GM21526 (cell line): ENCODE results near the gene NAA15.
"Not testable (repeated sequence)": the region's sequence is repeated elsewhere in the genome, so short reads cannot be mapped to it uniquely, and the experiment has no call there.

Experiments
- ATAC-seq: cut with Tn5 transposase; IDR thresholded peaks from one replicate; pipeline ENCODE4 v1.9.1; 2021; ENCODE audit warnings: moderate library complexity; ENCODE audit not compliant: unreplicated experiment, low FRiP score

Gene NAA15

GRCh38 chr4:139443661-139444060 is 142.4 kb downstream of the NAA15 start:
- no peak for ATAC-seq

DNA sequence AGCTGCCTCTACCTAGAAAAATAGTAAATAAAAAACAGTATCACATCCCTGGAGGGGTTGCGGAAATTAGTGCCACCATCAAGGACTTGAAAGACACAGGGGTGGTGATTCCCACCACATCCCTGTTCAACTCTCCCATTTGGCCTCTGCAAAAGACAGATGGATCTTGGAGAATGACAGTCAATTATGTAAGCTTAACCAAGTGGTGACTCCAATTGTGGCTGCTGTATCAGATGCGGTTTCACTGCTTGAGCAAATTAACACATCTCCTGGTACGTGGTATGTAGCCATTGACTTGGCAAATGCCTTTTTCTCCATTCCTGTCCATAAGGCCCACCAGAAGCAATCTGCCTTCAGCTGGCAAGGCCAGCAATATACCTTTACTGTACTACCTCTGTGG is 143.6 kb downstream of the NAA15 start:
- ATAC-seq = not testable (repeated sequence)

DNA sequence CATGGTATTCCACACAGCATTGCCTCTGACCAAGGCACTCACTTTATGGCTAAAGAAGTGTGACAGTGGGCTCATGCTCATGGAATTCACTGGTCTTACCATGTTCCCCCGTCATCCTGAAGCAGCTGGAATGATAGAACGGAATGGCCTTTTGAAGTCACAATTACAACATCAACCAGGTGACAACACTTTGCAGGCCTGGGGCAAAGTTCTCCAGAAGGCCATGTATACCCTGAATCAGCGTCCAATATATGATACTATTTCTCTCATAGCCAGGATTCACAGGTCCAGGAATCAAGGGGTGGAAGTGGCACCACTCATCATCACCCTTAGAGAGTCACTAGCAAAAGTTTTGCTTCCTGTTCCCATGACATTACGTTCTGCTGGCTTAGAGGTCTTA is 145.8 kb downstream of the NAA15 start:
- not testable (repeated sequence) for ATAC-seq

DNA sequence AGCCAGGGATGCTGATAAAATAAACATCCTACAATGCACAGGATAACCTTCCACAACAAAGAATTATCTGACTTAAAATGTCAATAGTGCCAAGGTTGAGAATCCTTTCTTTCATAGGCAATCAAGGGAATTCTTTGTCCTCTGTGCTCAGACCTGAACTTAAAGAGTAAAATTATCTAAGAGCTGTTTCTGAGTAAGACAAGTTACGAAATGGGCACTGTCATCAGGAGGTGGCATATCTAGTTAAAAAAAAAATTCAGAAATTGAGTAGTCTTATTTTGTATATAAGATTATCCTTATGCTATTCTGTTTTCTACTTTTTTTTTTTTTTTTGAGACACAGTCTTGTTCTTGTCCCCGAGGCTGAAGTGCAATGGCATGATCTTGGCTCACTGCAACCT is 149.3 kb downstream of the NAA15 start:
- ATAC-seq = no peak

DNA sequence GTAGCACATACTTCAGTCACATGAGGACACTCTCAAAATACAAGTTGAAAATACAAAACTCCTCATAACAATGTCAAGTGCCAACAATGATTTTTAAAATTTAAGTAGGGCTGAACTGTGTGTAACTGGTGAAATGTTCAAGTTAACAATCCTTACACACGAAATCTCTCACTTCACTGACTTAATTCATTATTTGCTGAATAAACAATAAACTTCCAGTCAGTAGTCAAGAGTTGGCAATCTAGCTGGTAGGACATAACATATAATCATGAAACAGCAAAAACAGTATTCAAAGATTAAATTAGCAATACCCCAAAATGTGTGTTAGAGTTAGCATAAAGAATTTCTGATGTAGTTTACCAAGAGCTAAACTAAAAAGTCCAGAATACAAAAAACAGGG is 150.7 kb downstream of the NAA15 start:
- ATAC-seq = no peak

DNA sequence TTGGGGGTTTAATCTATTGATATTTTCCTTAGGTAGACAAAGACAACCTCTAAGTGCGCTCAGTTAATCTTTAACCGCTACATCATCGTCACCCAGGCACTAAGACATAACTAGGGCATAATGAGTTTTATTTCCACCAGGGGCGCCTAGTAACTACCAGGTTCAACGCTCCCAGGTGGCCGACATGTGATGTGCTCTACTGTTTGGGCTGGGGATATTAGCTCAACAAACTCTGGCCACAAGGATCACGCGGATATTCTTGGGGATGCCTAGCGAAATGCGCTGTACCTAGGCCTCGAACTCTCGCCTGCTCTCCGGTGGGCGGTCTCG is 151.7 kb downstream of the NAA15 start:
- peak; percentile 52 for ATAC-seq

- peak; percentile 89 for ATAC-seq
Observed at GRCh38 chr4:139453371-139454110, 152.2 kb downstream of the NAA15 start.

DNA sequence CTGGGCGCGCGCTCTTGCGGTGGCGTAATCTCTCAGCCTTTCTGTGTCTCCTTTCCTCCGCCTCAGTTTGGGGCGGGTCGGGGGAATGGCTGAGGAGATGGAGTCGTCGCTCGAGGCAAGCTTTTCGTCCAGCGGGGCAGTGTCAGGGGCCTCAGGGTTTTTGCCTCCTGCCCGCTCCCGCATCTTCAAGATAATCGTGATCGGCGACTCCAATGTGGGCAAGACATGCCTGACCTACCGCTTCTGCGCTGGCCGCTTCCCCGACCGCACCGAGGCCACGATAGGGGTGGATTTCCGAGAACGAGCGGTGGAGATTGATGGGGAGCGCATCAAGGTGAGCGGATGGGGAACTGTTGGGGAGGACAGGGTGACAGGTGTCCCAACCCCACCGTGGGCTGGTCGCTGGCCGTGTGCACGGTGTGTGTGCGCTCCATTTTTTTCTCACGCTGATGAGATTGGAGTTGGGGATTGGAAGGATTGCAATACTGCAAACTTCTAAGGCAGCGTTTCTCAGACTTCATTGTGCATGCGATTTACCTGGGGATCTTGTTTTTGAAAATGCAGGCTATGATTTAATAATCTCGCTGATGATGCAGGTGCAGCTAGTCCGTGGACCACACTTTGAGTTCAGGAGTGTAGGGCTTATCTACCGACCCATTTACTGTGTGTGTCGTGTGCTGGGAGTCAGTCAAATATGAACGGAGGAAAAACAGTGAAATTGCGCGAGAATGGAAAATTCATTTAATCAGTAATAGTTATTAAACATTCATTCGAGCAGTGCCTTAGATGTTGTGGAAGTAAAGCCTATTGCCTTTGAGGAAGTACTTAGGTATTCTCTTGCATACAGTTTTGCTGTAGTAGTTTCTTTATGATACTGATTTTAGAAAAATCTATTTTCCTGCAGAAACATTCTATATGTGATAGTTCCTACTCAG is 153.1 kb downstream of the NAA15 start, which contains the start of gene RAB33B:
Gene RAB33B, plus strand, starts transcription at position 11 of the 935 bp plus-strand sequence. Its CDS starts 75 bp downstream, at position 86.
- ATAC-seq = peak; percentile 6

DNA sequence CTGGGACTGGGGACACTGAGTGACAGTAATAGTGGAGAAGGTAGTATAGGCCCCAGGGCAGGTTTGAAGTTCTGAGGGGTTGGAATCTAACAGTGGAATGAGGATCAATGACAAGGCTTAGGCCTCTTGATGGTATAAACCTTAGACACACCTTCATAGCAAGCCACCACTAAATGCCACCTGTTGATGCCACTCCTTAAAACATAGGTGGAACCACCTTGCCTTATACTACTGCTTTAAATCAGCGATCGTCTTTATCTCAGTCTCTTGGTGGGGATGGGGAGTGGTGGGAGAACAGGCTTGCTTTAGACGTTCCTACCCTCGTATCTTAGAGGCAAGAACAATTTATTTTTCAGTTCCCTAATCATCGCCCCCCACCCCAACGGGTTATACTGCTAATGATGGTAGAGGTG is 153.8 kb downstream of the NAA15 start:
- no peak for ATAC-seq

DNA sequence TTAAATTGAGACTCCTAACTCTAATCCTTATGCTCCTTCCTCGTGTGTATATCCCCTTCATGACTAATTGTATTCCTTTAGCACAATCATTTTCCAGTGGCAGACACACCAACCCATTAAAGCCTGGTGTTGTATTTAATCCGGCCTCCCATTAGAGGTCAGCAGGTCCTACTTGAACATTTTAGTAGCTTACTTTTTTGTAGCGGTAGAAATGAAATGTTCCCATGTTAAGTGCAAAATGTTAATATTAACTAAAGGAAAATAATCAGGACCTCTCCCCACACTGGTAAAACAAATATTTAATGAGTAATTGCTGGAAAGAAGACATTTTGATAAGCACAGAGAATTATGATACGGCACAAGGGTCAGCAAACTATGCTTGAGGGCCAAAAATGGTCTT is 156.0 kb downstream of the NAA15 start:
- no peak for ATAC-seq

GRCh38 chr4:139458543-139458942 is 157.2 kb downstream of the NAA15 start:
- ATAC-seq = no peak

GRCh38 chr4:139458999-139459398 is 157.7 kb downstream of the NAA15 start:
- ATAC-seq = no peak

DNA sequence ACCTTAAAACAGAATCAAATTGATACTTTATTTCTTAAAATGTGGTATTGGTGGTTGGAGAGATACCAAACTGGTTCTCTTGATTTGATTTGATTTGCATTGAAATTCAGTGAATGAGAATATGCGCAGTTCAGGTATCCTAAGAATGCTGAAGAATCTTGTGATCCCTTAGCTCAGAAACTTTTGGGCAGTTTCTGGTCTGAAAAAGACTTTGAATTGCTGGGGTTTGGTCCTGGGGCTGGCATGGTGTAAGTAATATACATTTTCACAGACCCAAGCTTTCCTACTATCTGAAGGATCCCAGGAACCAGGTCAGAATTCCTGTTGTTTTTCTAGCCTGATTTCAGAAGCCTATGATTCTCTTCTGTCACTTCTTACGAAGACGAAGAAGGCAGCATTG is 159.3 kb downstream of the NAA15 start:
- ATAC-seq = no peak

GRCh38 chr4:139461022-139461628 is 159.8 kb downstream of the NAA15 start:
- ATAC-seq = no peak

DNA sequence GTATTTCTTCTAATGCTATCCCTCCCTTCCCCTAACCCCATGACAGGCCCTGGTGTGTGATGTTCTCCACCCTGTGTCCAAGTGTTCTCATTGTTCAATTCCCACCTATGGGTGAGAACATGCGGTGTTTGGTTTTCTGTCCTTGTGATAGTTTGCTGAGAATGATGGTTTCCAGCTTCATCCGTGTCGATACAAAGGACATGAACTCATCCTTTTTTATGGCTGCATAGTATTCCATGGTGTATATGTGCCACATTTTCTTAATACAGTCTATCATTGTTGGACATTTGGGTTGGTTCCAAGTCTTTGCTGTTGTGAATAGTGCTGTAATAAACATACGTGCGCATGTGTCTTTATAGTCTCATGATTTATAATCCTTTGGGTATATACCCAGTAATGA is 163.2 kb downstream of the NAA15 start:
- not testable (repeated sequence) for ATAC-seq

- no peak for ATAC-seq
Observed at GRCh38 chr4:139465922-139466321, 164.6 kb downstream of the NAA15 start.

GRCh38 chr4:139468756-139469155 is 167.5 kb downstream of the NAA15 start:
- not testable (repeated sequence) for ATAC-seq

- no peak for ATAC-seq
Observed at GRCh38 chr4:139469216-139469615, 167.9 kb downstream of the NAA15 start.
